Measurements from ENCODE around the gene STMN1.
"Not testable (repeated sequence)": the region's sequence is repeated elsewhere in the genome, so short reads cannot be mapped to it uniquely, and the experiment has no call there.

Gene STMN1

GRCh38 chr1:25936947-25937346 lies 30.7 kb upstream of the STMN1 start:
- Histone ChIP-seq H3K9me3 (replicated peaks in 1 of 11) (peaks cover under 1 to 9% (median 4%) of the 10 kb centered on the region in 11 experiments; a peak in 16 of 22 replicates), H3K4me2 (no peak overlapping the region), H4K20me1 (no peaks in the 10 kb centered on the region), H3K27ac (no peak overlapping the region), H3K4me1 (peaks cover under 1 to 3% (median 2%) of the 10 kb centered on the region in 10 experiments; a peak in 17 of 20 replicates), H3K9ac (no peak overlapping the region), H3K27me3 (no peaks in the 10 kb centered on the region), H3K36me3 (no peaks in the 10 kb centered on the region), H3K4me3 (no peak overlapping the region)
- no peak for TF ChIP-seq Cebpa-rat (IDR thresholded peaks at IDR 0.05)

- Histone ChIP-seq H3K9ac (no peak overlapping the region), H3K4me3 (no peak overlapping the region), H3K4me2 (no peak overlapping the region), H3K27me3 (no peaks in the 10 kb centered on the region), H3K36me3 (no peaks in the 10 kb centered on the region), H3K9me3 (replicated peaks in 1 of 11) (no peaks in the 10 kb centered on the region), H3K4me1 (peaks cover 17 to 27% (median 23%) of the 10 kb centered on the region in 10 experiments), H4K20me1 (no peaks in the 10 kb centered on the region), H3K27ac (no peak overlapping the region)
- no peak for TF ChIP-seq Cebpa-rat (IDR thresholded peaks at IDR 0.05)
These were observed 27.5 kb upstream of the STMN1 start for GRCh38 chr1:25933479-25934365.

GRCh38 chr1:25932811-25933400 lies 26.7 kb upstream of the STMN1 start:
- H3K27me3 ChIP-seq; H4K20me1 ChIP-seq; H3K9me3 ChIP-seq (replicated peaks in 1 of 11); H3K4me2 ChIP-seq; H3K4me3 ChIP-seq; H3K9ac ChIP-seq; H3K27ac ChIP-seq; H3K36me3 ChIP-seq: not testable (repeated sequence)
- H3K4me1 ChIP-seq: peaks cover 17 to 32% (median 26%) of the 10 kb centered on the region in 10 experiments

- Histone ChIP-seq H3K9ac (no peak overlapping the region), H3K4me2 (peak overlapping the region in 3 of 11 experiments; percentile 40 to 67 (median 57); a peak in 4 of 22 replicates), H3K4me1 (peaks cover 17 to 38% (median 32%) of the 10 kb centered on the region in 10 experiments), H3K27ac (no peak overlapping the region), H4K20me1 (no peaks in the 10 kb centered on the region), H3K4me3 (no peak overlapping the region), H3K36me3 (no peaks in the 10 kb centered on the region), H3K9me3 (replicated peaks in 1 of 11) (no peaks in the 10 kb centered on the region), H3K27me3 (no peaks in the 10 kb centered on the region)
- TF ChIP-seq Cebpa-rat (IDR thresholded peaks at IDR 0.05): no peak
These were observed 26.1 kb upstream of the STMN1 start for GRCh38 chr1:25932321-25932720.

- Histone ChIP-seq H3K4me1 (peaks cover 23 to 45% (median 38%) of the 10 kb centered on the region in 10 experiments), H3K4me3 (no peak overlapping the region), H3K36me3 (no peaks in the 10 kb centered on the region), H3K27me3 (peaks cover 0 to 18% (median 11%) of the 10 kb centered on the region in 11 experiments; a peak in 17 of 22 replicates), H3K9ac (no peak overlapping the region), H3K4me2 (peak overlapping the region in 10 of 11 experiments; percentile 10 to 65 (median 44); a peak in 17 of 22 replicates), H4K20me1 (no peaks in the 10 kb centered on the region), H3K27ac (peak overlapping the region in 1 of 11 experiments; percentile 14; a peak in 1 of 22 replicates), H3K9me3 (replicated peaks in 1 of 11) (no peaks in the 10 kb centered on the region)
- TF ChIP-seq Cebpa-rat (IDR thresholded peaks at IDR 0.05): no peak
These were observed 22.8 kb upstream of the STMN1 start for GRCh38 chr1:25929016-25929415.

GRCh38 chr1:25927521-25928265 lies 21.5 kb upstream of the STMN1 start:
- TF ChIP-seq Cebpa-rat (IDR thresholded peaks at IDR 0.05): no peak
- peaks cover 13 to 31% (median 24%) of the 10 kb centered on the region in 11 experiments for H3K27me3 ChIP-seq
- no peaks in the 10 kb centered on the region for H3K36me3 ChIP-seq
- H3K4me2 ChIP-seq: peak overlapping the region in 10 of 11 experiments; percentile 20 to 76 (median 57); a peak in 19 of 22 replicates
- peak overlapping the region in 1 of 11 experiments; percentile 13; a peak in 1 of 22 replicates for H3K9ac ChIP-seq
- H3K27ac ChIP-seq: peak overlapping the region in 4 of 11 experiments; percentile 4 to 61 (median 39); a peak in 5 of 22 replicates
- H4K20me1 ChIP-seq: peaks cover 0 to 4% (median 0%) of the 10 kb centered on the region in 11 experiments; a peak in 1 of 22 replicates
- H3K4me3 ChIP-seq: no peak overlapping the region
- H3K4me1 ChIP-seq: peaks cover 31 to 51% (median 45%) of the 10 kb centered on the region in 10 experiments
- H3K9me3 ChIP-seq (replicated peaks in 1 of 11): peaks cover 0 to 1% (median 0%) of the 10 kb centered on the region in 11 experiments; a peak in 2 of 22 replicates

- 0 out of 22 replicates have a peak overlapping the region, but pooled peaks of 1 of the 11 experiments have one; percentile 17 for H3K9ac ChIP-seq
- H3K27ac ChIP-seq: peak overlapping the region in 6 of 11 experiments; percentile 30 to 61 (median 41); a peak in 5 of 22 replicates
- H3K9me3 ChIP-seq (replicated peaks in 1 of 11): peaks cover 0 to 8% (median 0%) of the 10 kb centered on the region in 11 experiments; a peak in 2 of 22 replicates
- H4K20me1 ChIP-seq: peaks cover 0 to 10% (median 0%) of the 10 kb centered on the region in 11 experiments; a peak in 1 of 22 replicates
- peaks cover 29 to 55% (median 48%) of the 10 kb centered on the region in 10 experiments for H3K4me1 ChIP-seq
- H3K4me2 ChIP-seq: peak overlapping the region; percentile 8 to 76 (median 56); a peak in 18 of 22 replicates
- H3K27me3 ChIP-seq: peaks cover 21 to 39% (median 32%) of the 10 kb centered on the region in 11 experiments
- TF ChIP-seq Cebpa-rat (IDR thresholded peaks at IDR 0.05): no peak
- H3K36me3 ChIP-seq: no peaks in the 10 kb centered on the region
- H3K4me3 ChIP-seq: no peak overlapping the region
These were observed 20.7 kb upstream of the STMN1 start for GRCh38 chr1:25926731-25927496.

GRCh38 chr1:25924454-25924853 lies 18.2 kb upstream of the STMN1 start:
- peaks cover 0 to 8% (median 0%) of the 10 kb centered on the region in 11 experiments; a peak in 2 of 22 replicates for H3K9me3 ChIP-seq (replicated peaks in 1 of 11)

More at GRCh38 chr1:25924454-25924853, 18.2 kb upstream of the STMN1 start:
- Histone ChIP-seq H3K4me3 (no peak overlapping the region), H3K27ac (no peak overlapping the region), H3K4me1 (peaks cover 15 to 40% (median 35%) of the 10 kb centered on the region in 10 experiments), H3K9ac (no peak overlapping the region), H3K4me2 (0 out of 22 replicates have a peak overlapping the region, but pooled peaks of 1 of the 11 experiments have one; percentile 3), H4K20me1 (peaks cover 0 to 10% (median 0%) of the 10 kb centered on the region in 11 experiments; a peak in 1 of 22 replicates), H3K27me3 (peaks cover 29 to 56% (median 48%) of the 10 kb centered on the region in 11 experiments), H3K36me3 (no peaks in the 10 kb centered on the region)
- no peak for TF ChIP-seq Cebpa-rat (IDR thresholded peaks at IDR 0.05)

Measured in BLaER1 treated with 17β-estradiol and CSF1 and Interleukin-3, amounts not matched to agents 10 nM and 100 nM (cell line).